Smooth muscle cell (in vitro differentiated cells): ENCODE data around the gene AGAP2. TPM values are rescaled to one million over a fixed set of nuclear protein-coding genes. Genes with fewer than 3 reads are reported as not detected.
A peak's percentile ranks its signal among the peaks of the same experiment; 100 is the strongest.

Source experiments
- DNase-seq: peaks from one replicate; lab custom pipeline; 2025; ENCODE audit not compliant: unreplicated experiment; lab: John Stamatoyannopoulos, UW
- H2AFZ ChIP-seq: fragments of 200-600 bp; sonication (generic); 2 replicates; pipeline ENCODE4 v1.6.0; 2016; ENCODE audit warnings: antibody characterized with exemption, low read depth, mild to moderate bottlenecking
- H3F3A ChIP-seq: fragments of 200-600 bp; sonication (generic); 2 replicates; pipeline ENCODE4 v1.6.0; 2017; ENCODE audit warnings: antibody characterized with exemption, low read depth
- H3K27ac ChIP-seq: fragments of 200-600 bp; sonication (generic); 2 replicates; pipeline ENCODE4 v1.5.1; 2016; ENCODE audit warnings: low read depth, mild to moderate bottlenecking
- H3K27me3 ChIP-seq: fragments of 200-600 bp; sonication (generic); 2 replicates; pipeline ENCODE4 v1.6.1; 2016; ENCODE audit warnings: low read depth, mild to moderate bottlenecking
- H3K36me3 ChIP-seq: fragments of 200-600 bp; sonication (generic); 2 replicates; pipeline ENCODE4 v1.5.1; 2016; ENCODE audit warnings: low read depth
- H3K4me1 ChIP-seq: fragments of 200-600 bp; sonication (generic); 2 replicates; pipeline ENCODE4 v1.5.1; 2016; ENCODE audit warnings: low read depth
- H3K4me2 ChIP-seq: fragments of 200-600 bp; sonication (generic); 2 replicates; pipeline ENCODE4 v1.6.0; 2016; ENCODE audit warnings: mild to moderate bottlenecking
- H3K4me3 ChIP-seq: fragments of 200-600 bp; sonication (generic); 2 replicates; pipeline ENCODE4 v1.5.1; 2016; ENCODE audit warnings: mild to moderate bottlenecking
- H3K79me2 ChIP-seq: fragments of 200-600 bp; sonication (generic); 2 replicates; pipeline ENCODE4 v1.6.0; 2016; ENCODE audit warnings: low read depth, mild to moderate bottlenecking
- H3K9ac ChIP-seq: fragments of 200-600 bp; sonication (generic); 2 replicates; pipeline ENCODE4 v1.6.0; 2016; ENCODE audit warnings: low read depth
- H3K9me3 ChIP-seq: fragments of 200-600 bp; sonication (generic); replicated peaks from 2 replicates; pipeline ENCODE4 v1.5.1; 2016; ENCODE audit warnings: low read depth
- H4K20me1 ChIP-seq: fragments of 200-600 bp; sonication (generic); 2 replicates; pipeline ENCODE4 v1.6.0; 2016; ENCODE audit warnings: low read depth
- CTCF ChIP-seq: fragments of 200-600 bp; sonication (generic); IDR thresholded peaks from 2 replicates; pipeline ENCODE4 v1.5.1; 2017; ENCODE audit warnings: borderline replicate concordance, mild to moderate bottlenecking, antibody characterized with exemption; ENCODE audit not compliant: insufficient read depth, poor library complexity, severe bottlenecking
- WGBS: methylation state at CpG from one replicate; pipeline ENCODE4 v1.1.7; 2016; ENCODE audit warnings: low lambda C conversion rate; 5-methylcytosine and 5-hydroxymethylcytosine counted together
- polyA plus RNA-seq: library from polyadenylated mRNA; unstranded; fragments of >200 nt; fragmentation: Nextera tagmentation; extraction: Ambion mirVana; gene quantifications from 2 replicates; pipeline ENCODE4 v1.2.1, GENCODE V29; 2016
- total RNA-seq: library from RNA; depleted of rRNA; stranded (reverse); fragments of >200 nt; gene quantifications from 2 replicates; pipeline ENCODE4 v1.2.3, GENCODE V29; 2014

Gene AGAP2
- total and polyA plus RNA-seq, 2 experiments from 2014 or later, result not detected

GRCh38 chr12:57772429-57773322 lies 34.1 kb upstream of the AGAP2 start, which contains the start of gene EEF1AKMT3:
Gene EEF1AKMT3, plus strand, starts transcription at chr12:57772614. Its CDS starts 111 bp downstream, at chr12:57772725.
- Histone ChIP-seq H2AFZ (peak within 1 kb of the TSS; percentile 98), H3K36me3 (no peaks in the 10 kb centered on the region), H3K27ac (peak within 1 kb of the TSS; percentile 95), H4K20me1 (no peaks in the 10 kb centered on the region), H3K79me2 (no peaks in the 10 kb centered on the region), H3K9ac (peak within 1 kb of the TSS; percentile 91), H3K27me3 (peaks cover 7% of the 10 kb centered on the region), H3K4me1 (peaks cover under 1% of the 10 kb centered on the region), H3K4me2 (peak within 1 kb of the TSS; percentile 94), H3K9me3 (no peaks in the 10 kb centered on the region), H3K4me3 (peak within 1 kb of the TSS; percentile 88), H3F3A (no peaks in the 10 kb centered on the region)
- DNase-seq, result peak; percentile 65
- TF ChIP-seq CTCF, result no peak
- 3% methylated on average over 64 of the region's 67 CpGs for WGBS

GRCh38 chr12:57771873-57772428 lies 33.4 kb upstream of the AGAP2 start, which contains the start of gene METTL1:
Gene METTL1, minus strand, starts transcription at chr12:57772105. Its CDS starts 22 bp downstream, at chr12:57772083.
- TF ChIP-seq CTCF, result no peak
- Histone ChIP-seq H3F3A (no peaks in the 10 kb centered on the region), H3K9ac (peak within 1 kb of the TSS; percentile 91), H3K36me3 (no peaks in the 10 kb centered on the region), H3K79me2 (no peaks in the 10 kb centered on the region), H2AFZ (peak within 1 kb of the TSS; percentile 98), H3K27ac (peak within 1 kb of the TSS; percentile 95), H3K9me3 (no peaks in the 10 kb centered on the region), H3K4me2 (peak within 1 kb of the TSS; percentile 94), H4K20me1 (no peaks in the 10 kb centered on the region), H3K4me3 (peak within 1 kb of the TSS; percentile 88), H3K4me1 (peaks cover 8% of the 10 kb centered on the region), H3K27me3 (peaks cover 14% of the 10 kb centered on the region)
- WGBS, result under 1% methylated on average over 28 of the region's 28 CpGs
- DNase-seq, result peak; percentile 94

GRCh38 chr12:57771236-57771872 lies 32.8 kb upstream of the AGAP2 start:
- Histone ChIP-seq H3K4me3 (peak overlapping the region; percentile 88), H3F3A (no peaks in the 10 kb centered on the region), H3K4me1 (peaks cover 14% of the 10 kb centered on the region), H3K79me2 (no peaks in the 10 kb centered on the region), H3K36me3 (no peaks in the 10 kb centered on the region), H2AFZ (peak overlapping the region; percentile 98), H3K27me3 (peaks cover 20% of the 10 kb centered on the region), H3K4me2 (peak overlapping the region; percentile 94), H3K27ac (peak overlapping the region; percentile 95), H3K9me3 (no peaks in the 10 kb centered on the region), H3K9ac (peak overlapping the region; percentile 91), H4K20me1 (no peaks in the 10 kb centered on the region)
- no peak for DNase-seq
- no peak for TF ChIP-seq CTCF
- 4% methylated on average over 16 of the region's 16 CpGs for WGBS
